MM.1S (cell line): Measurements from ENCODE around the gene PRR15L.
"Not testable (repeated sequence)": the region's sequence is repeated elsewhere in the genome, so short reads cannot be mapped to it uniquely, and the experiment has no call there.

Experiments
- EZH2 ChIP-seq: fragments of 300-600 bp; sonication (generic); optimal IDR thresholded peaks from 2 replicates; pipeline ENCODE3; 2017; ENCODE audit warnings: low read depth, mild to moderate bottlenecking, antibody characterized with exemption, low read length, mixed read lengths
- EZH2phosphoT487 ChIP-seq: fragments of 300-600 bp; sonication (generic); IDR thresholded peaks from 2 replicates; pipeline ENCODE4 v1.6.1; 2018; ENCODE audit warnings: antibody characterized with exemption, low read length
- TF ChIP-seq, protein P1 (sequence below): fragments of 300-600 bp; sonication (generic); IDR thresholded peaks from 2 replicates; pipeline ENCODE4 v1.5.1; 2016; ENCODE audit warnings: antibody characterized with exemption, low read length, mixed read lengths

DNA sequence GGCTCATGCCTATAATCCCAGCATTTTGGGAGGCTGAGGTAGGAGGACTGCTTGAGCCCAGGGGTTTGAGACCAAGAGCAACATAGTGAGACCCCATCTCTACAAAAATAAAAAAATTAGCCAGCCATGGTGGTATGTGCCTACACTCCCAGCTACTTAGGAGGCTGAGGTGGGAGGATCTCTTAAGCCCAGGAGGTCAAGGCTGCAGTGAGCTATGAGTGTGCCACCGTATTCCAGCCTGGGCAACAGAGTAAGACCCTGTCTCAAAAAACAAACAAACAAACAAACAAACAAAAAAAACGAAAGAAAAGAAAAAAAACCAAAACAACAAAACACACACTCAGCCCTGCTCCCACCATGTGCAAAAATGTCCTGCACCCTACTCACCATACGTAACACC is 22.2 kb downstream of the PRR15L start:
- TF ChIP-seq, protein P1, sequence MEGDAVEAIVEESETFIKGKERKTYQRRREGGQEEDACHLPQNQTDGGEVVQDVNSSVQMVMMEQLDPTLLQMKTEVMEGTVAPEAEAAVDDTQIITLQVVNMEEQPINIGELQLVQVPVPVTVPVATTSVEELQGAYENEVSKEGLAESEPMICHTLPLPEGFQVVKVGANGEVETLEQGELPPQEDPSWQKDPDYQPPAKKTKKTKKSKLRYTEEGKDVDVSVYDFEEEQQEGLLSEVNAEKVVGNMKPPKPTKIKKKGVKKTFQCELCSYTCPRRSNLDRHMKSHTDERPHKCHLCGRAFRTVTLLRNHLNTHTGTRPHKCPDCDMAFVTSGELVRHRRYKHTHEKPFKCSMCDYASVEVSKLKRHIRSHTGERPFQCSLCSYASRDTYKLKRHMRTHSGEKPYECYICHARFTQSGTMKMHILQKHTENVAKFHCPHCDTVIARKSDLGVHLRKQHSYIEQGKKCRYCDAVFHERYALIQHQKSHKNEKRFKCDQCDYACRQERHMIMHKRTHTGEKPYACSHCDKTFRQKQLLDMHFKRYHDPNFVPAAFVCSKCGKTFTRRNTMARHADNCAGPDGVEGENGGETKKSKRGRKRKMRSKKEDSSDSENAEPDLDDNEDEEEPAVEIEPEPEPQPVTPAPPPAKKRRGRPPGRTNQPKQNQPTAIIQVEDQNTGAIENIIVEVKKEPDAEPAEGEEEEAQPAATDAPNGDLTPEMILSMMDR, result not testable (repeated sequence)
- TF ChIP-seq EZH2, EZH2phosphoT487: not testable (repeated sequence)
